T follicular helper cell (primary cell): ENCODE data around the gene GOLT1B.

Experiments
- DNase-seq: peaks from one replicate; pipeline ENCODE4 v3.0.0-alpha.2; 2020; ENCODE audit warnings: low read depth

The GOLT1B gene

GRCh38 chr12:21523148-21523547 is 21.6 kb downstream of the GOLT1B start:
- no peak for DNase-seq

- no peak for DNase-seq
Observed at GRCh38 chr12:21526053-21526452, 24.5 kb downstream of the GOLT1B start, which contains the start of gene SPX. SPX (plus strand) TSS chr12:21526296; CDS start chr12:21526473, 177 bp downstream.

GRCh38 chr12:21526721-21527345 is 25.2 kb downstream of the GOLT1B start:
- no peak for DNase-seq

GRCh38 chr12:21527451-21528180 is 26.0 kb downstream of the GOLT1B start:
- DNase-seq, result peak; percentile 36

GRCh38 chr12:21528953-21529352 is 27.4 kb downstream of the GOLT1B start:
- DNase-seq, result no peak

GRCh38 chr12:21529456-21529855 is 27.9 kb downstream of the GOLT1B start:
- no peak for DNase-seq

- no peak for DNase-seq
Observed at GRCh38 chr12:21538061-21538653, 36.6 kb downstream of the GOLT1B start.

GRCh38 chr12:21539797-21540196 is 38.2 kb downstream of the GOLT1B start:
- DNase-seq, result no peak

GRCh38 chr12:21541773-21542172 is 40.2 kb downstream of the GOLT1B start:
- DNase-seq, result no peak

- no peak for DNase-seq
Observed at GRCh38 chr12:21542403-21542802, 40.8 kb downstream of the GOLT1B start.

GRCh38 chr12:21543151-21543550 is 41.6 kb downstream of the GOLT1B start:
- no peak for DNase-seq

GRCh38 chr12:21545557-21545956 is 44.0 kb downstream of the GOLT1B start:
- no peak for DNase-seq

- DNase-seq, result no peak
Observed at GRCh38 chr12:21546716-21547115, 45.1 kb downstream of the GOLT1B start.

- DNase-seq, result no peak
Observed at GRCh38 chr12:21547437-21547836, 45.8 kb downstream of the GOLT1B start.

GRCh38 chr12:21551841-21552465 is 50.4 kb downstream of the GOLT1B start:
- DNase-seq, result no peak

- DNase-seq, result no peak
Observed at GRCh38 chr12:21552635-21553328, 51.2 kb downstream of the GOLT1B start.

- DNase-seq, result no peak
Observed at GRCh38 chr12:21553329-21553675, 51.7 kb downstream of the GOLT1B start.

- no peak for DNase-seq
Observed at GRCh38 chr12:21558100-21558679, 56.6 kb downstream of the GOLT1B start.

GRCh38 chr12:21559855-21560569 is 58.4 kb downstream of the GOLT1B start:
- DNase-seq, result no peak

- no peak for DNase-seq
Observed at GRCh38 chr12:21561158-21561557, 59.6 kb downstream of the GOLT1B start.

- DNase-seq, result no peak
Observed at GRCh38 chr12:21562859-21563258, 61.3 kb downstream of the GOLT1B start.
